NB4 (cell line): ENCODE data around the gene IFT122.

Experiments used
- MAX ChIP-seq: IDR thresholded peaks from 2 replicates; pipeline ENCODE4 v1.6.1; 2011; ENCODE audit warnings: low read depth, low read length
- MYC ChIP-seq: IDR thresholded peaks from 2 replicates; pipeline ENCODE4 v1.6.1; 2011; ENCODE audit warnings: low read depth, low read length
- POLR2A ChIP-seq: IDR thresholded peaks from 2 replicates; pipeline ENCODE4 v1.6.1; 2011; ENCODE audit warnings: mild to moderate bottlenecking; ENCODE audit not compliant: insufficient read length; ENCODE audit errors: extremely low read depth
- TF ChIP-seq, protein P1 (sequence below): IDR thresholded peaks from one replicate; pipeline ENCODE4 v1.5.1; 2012; ENCODE audit warnings: low read depth, low read length

DNA sequence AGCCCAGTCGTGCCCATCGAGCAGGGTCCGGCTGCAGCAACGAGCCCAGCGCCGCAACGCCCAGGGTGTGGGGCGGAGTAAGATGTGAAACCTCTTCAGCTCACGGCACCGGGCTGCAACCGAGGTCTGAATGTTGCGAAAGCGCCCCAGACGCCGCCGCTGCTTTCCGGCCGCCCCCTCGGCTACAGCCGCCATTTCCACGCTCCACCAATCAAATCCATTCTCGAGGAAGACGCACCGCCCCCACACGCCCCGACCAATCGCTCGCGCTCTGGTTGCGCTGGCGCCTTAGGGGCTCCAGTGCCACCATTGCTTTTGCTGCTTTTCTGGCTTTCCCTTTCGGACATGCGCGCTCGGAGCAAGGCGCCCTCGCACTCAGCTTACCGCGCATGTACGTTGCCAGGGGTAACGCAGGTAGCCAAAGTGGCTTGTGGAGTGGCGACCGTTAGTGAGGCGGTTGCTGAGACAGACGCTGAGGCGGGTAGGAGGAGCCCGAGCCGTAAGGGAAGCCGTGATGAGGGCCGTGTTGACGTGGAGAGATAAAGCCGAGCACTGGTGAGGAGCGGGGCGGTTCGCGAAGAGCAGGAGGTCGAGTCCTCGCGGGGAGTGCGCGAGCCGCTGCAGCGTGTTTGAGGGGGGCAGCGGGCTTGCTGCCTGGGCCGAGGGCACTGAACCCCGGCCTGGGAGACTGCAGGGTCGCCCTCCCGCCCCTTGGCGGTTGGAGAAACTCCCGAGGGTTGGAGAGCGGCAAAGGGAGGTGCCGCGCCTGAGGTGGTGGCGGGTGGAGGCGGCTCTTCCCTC is at the start of gene IFT122, which contains the start of gene MBD4:
- TF ChIP-seq, protein P1, sequence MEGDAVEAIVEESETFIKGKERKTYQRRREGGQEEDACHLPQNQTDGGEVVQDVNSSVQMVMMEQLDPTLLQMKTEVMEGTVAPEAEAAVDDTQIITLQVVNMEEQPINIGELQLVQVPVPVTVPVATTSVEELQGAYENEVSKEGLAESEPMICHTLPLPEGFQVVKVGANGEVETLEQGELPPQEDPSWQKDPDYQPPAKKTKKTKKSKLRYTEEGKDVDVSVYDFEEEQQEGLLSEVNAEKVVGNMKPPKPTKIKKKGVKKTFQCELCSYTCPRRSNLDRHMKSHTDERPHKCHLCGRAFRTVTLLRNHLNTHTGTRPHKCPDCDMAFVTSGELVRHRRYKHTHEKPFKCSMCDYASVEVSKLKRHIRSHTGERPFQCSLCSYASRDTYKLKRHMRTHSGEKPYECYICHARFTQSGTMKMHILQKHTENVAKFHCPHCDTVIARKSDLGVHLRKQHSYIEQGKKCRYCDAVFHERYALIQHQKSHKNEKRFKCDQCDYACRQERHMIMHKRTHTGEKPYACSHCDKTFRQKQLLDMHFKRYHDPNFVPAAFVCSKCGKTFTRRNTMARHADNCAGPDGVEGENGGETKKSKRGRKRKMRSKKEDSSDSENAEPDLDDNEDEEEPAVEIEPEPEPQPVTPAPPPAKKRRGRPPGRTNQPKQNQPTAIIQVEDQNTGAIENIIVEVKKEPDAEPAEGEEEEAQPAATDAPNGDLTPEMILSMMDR: no peak
- TF ChIP-seq POLR2A: peak; percentile 92
- TF ChIP-seq MAX: peak; percentile 60; the same call in 1 of the 2 replicates
- TF ChIP-seq MYC: peak; percentile 70; the same call in 1 of the 2 replicates
